Stimulated activated CD8-positive, alpha-beta memory T cell treated with anti-CD3 and anti-CD28 coated beads, Interleukin-15, amount 100 ng/mL, for 24 hours (primary cell): ENCODE data around the gene PPP4C.
"Not testable (repeated sequence)": the region's sequence is repeated elsewhere in the genome, so short reads cannot be mapped to it uniquely, and the experiment has no call there.

Source experiments
- DNase-seq: peaks from one replicate; pipeline ENCODE4 v3.0.0-alpha.2; 2020; ENCODE audit warnings: low read depth

Gene PPP4C

DNA sequence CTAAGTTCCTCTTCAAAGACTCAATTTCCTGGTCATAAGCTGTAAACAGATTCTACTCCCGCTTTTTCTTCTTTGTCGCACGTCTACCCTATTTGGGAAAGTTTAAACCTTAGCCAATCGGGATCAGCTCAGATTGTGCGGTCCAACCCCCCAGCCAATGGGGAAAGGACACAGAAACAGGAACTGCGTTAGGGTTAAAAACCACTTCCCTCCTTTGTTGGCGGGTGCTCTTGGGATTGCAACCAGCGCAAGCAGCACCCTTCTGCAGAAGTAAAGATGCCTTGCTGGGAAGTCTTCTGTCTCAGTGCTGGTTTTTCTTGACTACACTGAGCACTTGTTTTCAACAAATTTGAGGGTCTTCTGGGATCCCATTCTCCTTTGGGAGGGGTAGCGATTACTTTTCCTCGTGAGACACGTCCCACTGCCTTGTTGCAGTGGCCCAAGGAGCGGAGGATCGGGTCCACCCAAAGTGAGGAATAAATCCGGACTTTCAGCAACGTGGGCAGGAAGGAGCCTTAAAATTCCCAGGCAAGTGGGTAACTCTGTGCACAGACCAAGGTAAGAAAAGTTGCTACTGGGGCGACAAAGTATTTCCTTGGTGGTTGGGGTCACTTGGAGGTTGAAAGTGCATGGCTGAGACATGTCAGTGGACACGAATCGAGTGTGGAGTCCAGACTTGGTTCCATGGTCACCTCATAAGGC lies 21.2 kb downstream of the PPP4C start:
- no peak for DNase-seq

- DNase-seq = no peak
Observed at GRCh38 chr16:30104090-30104489, 28.3 kb downstream of the PPP4C start.

GRCh38 chr16:30104492-30104891 lies 28.7 kb downstream of the PPP4C start:
- DNase-seq = no peak

DNA sequence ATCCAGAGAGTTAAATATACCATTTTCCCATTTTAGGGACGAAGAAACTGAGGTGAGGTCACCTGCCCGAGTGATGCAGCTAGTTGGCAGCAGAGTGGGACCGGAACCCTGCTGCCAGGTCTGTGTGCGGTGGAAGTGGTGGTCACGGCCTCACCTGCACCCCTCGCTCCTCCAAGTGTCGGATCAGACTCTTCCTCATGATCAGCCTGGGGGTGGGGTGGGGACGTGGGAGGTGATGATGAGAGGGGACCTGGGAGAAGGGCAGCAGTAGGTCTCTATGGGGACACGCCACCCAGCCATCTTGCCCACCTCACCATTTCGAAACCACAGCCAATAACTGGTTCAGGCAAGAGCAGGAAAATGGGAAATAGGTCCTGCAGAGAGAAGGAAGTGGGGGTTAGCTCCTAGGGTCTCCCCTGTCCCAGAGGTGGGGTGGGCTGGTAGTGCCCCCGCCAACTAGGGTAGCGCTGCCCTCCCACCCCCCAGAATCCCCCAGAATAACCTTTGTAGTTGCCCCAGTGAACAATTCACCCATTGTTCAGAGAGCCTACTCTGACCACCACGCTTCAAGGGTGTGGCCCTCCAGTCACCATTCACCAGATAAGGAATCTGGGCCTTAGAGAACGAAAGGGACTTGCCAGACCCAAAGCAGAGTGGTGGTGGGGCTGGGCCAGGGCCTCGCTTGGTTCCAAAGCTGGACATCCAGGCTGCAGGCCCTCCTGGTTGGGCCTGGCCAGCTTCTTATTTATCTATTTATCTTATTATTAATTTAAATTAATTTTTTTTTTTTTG lies 32.5 kb downstream of the PPP4C start:
- DNase-seq = no peak

DNA sequence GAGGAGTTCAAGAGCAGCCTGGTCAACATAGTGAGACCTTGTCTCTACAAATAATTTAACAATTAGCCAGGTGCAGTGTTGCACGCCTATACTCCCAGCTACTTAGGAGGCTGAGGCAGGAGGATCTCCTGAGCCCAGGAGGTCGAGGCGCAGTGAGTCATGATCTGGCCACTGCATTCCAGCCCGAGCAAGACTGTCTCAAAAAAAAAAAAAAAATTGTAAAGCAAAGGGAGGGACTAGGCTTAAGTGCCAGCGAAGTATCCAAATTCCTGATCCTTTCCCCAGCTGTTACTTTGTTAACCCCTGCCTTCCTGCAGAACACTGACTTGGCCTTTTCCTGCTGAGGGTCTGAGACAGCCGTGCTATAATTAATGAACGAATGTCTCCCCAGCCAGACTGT lies 34.9 kb downstream of the PPP4C start:
- no peak for DNase-seq

DNA sequence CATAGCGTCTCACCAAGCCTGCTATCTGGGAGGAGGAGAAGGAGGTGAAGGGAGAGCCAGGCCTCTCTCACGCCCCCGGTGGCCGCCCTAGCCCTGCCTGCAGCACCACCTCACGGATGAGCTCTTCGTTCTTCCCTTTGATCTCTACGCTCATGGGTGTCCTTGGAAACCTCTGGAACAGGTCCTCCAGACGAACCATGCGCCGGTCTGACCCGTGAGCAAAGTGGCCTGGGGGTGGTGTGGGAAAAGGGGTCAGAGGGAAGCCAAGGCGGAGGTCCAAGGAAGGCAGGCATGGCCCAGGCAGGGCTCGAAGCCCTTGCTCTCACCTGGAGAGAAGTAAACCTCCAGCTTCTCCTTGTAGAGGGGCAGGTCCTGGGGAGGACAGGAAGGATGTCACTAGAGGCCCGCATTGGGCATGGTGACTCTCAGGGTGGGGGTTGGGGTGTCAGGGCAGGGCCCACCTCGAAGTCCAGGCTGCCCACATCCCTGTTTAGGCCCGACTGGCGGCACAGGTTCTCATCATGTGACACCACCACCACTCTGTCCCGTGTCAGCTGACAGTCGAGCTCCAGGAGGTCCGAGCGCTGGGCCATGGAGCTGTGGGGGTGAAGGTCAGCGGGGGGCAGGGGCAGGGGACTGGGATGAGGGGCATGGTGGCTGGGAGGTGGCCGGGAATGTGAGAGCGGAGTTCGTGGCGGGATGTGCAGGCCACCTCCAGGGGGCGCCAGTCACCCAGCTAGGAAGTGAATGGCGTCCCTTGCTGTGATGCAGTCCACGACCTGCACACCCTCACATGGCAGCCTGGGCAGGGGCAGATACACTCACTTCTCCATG lies 36.6 kb downstream of the PPP4C start:
- peak; percentile 54 for DNase-seq

GRCh38 chr16:30113031-30113710 lies 37.4 kb downstream of the PPP4C start, which contains the start of gene GDPD3:
TSS of gene GDPD3 (minus strand) at chr16:30113537. CDS start at chr16:30113478, 59 bp downstream.
- DNase-seq = no peak

DNA sequence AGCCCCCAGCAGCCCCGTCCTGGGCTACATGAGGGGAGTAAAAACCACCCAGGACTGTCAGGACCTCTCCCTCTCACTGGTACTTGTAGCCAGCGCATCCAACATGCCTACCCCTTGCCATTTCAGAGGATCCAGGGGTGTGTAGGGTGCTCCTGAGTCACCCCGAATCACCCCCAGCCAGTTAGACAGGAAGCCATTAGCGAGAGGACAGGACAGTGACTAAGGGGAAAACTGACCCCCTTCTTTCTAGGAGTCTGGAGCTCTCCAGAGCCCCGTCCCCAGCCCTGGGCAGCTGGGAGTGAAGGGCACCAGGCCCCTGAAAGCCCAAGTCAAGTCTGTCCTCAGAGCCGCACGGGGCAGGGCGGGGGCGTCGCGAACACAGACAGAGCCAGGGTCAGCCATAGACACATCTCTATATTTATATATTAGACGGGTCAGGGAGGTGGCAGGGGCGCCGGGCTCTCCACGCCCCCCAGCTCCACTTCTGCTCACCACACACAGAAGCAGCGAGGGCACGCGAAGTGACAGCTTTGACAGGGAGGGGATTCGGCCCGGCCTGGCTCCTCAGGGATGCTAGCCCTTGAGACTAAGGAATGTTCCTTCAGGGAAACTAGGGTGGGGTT lies 38.0 kb downstream of the PPP4C start:
- DNase-seq = no peak

GRCh38 chr16:30114411-30114810 lies 38.6 kb downstream of the PPP4C start:
- no peak for DNase-seq

DNA sequence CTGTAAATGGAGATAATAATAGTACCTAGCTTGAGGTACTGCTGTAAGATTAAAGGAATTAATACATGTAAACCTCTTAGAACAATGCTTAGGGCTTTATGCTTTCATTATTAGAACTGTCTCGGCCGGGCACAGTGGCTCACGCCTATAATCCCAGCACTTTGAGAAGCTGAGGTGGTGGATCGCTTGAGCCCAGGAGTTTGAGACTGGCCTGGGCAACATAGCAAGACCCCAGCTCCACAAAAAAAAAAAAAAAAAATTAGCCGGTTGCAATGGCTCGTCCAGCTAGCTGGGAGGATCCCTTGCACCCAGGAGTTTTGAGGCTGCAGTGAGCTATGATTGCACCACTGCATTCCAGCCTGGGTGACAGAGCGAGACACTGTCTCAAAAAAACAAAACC lies 39.0 kb downstream of the PPP4C start:
- DNase-seq = not testable (repeated sequence)

DNA sequence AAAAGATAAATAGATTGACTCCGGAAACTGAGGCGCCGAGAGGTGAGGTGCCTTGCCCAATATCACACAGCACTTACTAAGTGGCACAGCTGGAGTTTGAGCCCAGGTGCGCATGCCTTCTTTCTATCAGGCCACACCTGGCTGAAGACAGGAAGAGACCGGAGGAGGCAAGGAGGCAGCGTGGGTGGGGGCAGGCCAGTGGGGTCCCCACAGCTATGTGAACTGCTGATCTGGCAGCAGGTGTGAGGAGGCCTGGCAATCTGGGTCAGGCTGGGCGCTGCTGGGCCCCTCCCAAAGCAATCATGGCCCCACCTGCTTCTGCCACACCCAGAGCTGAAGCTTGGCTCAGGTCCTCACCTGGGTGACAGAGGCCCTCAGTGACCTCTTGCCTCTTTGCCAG lies 39.4 kb downstream of the PPP4C start:
- DNase-seq = no peak

GRCh38 chr16:30116291-30117207 lies 40.8 kb downstream of the PPP4C start:
- DNase-seq = no peak

- DNase-seq = no peak
Observed at GRCh38 chr16:30117768-30118167, 42.0 kb downstream of the PPP4C start.

GRCh38 chr16:30119428-30119827 lies 43.6 kb downstream of the PPP4C start:
- DNase-seq = no peak

DNA sequence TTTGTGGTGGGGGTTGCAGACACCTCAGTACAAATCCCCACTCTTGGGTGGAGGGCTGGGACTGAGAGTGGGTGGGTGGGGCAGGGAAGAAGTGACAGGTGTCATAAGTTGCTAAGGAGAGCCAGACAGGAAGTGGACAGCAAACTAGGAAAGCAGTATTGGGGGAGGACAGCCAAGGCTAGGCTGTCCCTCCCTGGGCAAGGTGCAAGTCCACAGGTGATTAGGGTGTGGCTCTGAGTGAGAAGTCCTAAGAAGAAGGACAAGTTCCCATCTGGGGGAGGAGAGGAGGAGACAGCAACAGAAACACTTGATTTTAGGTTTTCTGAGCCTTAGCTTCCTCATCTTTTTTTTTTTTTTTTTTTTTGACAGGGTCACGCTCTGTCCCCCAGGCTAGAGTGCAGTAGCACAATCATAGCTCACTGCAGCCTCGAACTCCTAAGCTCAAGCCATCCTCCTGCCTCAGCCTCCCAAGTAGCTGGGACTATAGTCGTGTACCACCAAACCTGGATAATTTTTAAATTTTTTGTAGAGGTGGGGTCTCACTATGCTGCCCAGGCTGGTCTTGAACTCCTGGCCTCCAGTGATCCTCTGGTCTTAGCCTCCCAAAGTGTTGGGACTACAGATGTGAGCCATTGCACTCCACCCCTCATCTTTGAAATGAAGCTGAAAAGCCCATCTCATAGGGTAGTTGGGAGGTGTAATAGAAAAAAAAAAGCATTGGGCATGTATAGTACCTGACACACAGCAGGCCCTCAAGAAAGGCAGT lies 44.7 kb downstream of the PPP4C start:
- DNase-seq = no peak

DNA sequence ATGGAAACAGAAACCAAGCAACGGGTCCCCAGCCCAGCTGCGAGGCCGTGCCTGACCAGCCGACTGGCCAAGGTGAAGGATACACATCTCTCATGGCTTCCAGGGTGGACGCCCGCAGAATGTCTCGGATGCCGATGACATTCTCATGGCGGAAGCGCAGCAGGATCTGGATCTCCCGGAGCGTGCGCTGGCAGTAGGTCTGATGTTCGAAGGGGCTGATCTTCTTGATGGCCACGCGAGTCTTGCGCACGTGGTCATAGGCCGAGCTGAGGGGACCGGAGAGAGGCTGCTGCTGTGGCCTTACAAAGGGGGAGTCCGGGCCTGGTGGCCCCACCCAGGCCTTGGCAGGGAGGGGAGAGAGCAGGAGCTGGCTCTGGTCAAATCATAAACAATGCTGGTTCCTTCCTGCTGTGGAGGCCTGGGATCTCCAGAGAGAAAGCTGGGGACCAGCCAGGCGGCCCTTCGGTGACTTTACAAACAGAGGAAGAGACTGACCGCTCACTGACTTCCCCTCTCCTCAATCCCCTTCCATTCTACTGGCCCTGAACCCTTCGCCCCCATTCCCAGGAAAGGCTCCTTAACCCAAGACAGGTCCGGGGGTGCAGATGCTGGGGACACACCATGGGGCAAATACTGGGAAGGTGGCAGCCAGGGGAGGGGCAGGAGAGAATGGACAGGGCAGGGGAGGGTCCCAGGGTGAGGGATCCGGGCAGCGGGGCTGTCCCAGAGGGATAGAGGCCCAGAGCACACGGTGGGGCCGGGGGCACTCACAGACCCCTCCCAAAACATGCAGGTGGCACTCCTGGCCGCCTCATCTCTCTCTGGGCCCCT lies 46.2 kb downstream of the PPP4C start:
- no peak for DNase-seq

DNA sequence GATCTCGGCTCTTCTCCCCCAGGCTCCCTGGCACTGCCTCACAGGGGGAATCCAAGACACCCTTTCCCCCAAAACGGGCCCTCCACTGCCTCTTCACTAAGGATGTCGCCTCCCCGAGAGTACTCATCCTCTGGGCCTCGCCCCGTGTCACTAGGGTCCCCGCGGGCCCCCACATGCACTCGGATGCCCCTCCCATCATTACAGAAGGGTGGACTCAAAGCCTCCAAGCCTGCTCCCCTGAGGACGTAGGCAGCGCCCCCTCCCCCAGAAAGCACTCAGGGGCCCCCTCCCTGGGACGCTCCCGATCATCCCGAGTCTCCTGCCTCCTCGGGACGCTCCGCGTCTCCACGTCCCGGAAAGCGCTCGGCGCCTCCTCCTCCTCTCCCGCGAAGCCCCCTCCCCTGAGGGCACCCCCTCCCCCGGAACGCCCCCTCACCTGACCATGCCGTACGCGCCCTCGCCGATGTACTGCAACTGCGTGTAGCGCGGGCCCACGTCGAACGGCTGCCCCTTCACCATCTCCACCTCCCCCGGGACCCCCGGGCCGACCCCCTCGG lies 46.9 kb downstream of the PPP4C start:
- DNase-seq = no peak

GRCh38 chr16:30124985-30125379 lies 49.2 kb downstream of the PPP4C start:
- no peak for DNase-seq
